ENCODE data around the gene UFC1.

DNA sequence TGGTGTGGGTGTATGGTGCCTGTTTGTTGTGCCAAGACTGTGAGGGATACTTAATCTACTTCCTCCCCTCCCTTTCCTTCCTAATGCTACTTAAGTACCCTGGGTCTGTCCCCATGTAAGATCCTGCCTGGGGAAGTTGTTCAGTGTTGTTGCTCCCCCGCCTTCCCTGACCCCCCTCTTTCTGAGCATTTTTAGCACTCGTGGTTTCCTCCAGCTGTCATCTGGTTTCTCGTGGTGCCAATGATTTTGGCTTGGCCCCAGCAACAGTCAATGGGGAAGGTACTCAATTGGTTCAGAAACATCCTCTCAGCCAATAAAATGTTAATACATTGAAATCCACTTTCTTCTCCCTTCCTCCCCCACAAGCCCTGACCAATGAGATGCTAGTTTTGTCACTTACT, 31.5 kb downstream of the UFC1 start:
- TF ChIP-seq, protein P1, sequence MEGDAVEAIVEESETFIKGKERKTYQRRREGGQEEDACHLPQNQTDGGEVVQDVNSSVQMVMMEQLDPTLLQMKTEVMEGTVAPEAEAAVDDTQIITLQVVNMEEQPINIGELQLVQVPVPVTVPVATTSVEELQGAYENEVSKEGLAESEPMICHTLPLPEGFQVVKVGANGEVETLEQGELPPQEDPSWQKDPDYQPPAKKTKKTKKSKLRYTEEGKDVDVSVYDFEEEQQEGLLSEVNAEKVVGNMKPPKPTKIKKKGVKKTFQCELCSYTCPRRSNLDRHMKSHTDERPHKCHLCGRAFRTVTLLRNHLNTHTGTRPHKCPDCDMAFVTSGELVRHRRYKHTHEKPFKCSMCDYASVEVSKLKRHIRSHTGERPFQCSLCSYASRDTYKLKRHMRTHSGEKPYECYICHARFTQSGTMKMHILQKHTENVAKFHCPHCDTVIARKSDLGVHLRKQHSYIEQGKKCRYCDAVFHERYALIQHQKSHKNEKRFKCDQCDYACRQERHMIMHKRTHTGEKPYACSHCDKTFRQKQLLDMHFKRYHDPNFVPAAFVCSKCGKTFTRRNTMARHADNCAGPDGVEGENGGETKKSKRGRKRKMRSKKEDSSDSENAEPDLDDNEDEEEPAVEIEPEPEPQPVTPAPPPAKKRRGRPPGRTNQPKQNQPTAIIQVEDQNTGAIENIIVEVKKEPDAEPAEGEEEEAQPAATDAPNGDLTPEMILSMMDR (IDR thresholded peaks at IDR 0.05) = no peak
- TF ChIP-seq POLR2A (IDR thresholded peaks at IDR 0.05) = no peak

All from gastroesophageal sphincter (tissue), 3 donors.